H1 (cell line): Measurements from ENCODE around the gene DPT. TPM values are rescaled to one million over a fixed set of nuclear protein-coding genes. Genes with fewer than 3 reads are reported as not detected.

Experiments
- CTCF ChIA-PET: fragments of 300-600 bp; sonication (Branson Sonifier 250); formaldehyde crosslinking; loops from one replicate; lab custom pipeline; 2021; ENCODE audit not compliant: partially characterized antibody; lab: Charles Lee
- POLR2A ChIA-PET: fragments of 300-600 bp; sonication (Branson Sonifier 250); formaldehyde crosslinking; loops from one replicate; lab custom pipeline; 2021; ENCODE audit warnings: inconsistent platforms; ENCODE audit not compliant: partially characterized antibody; lab: Charles Lee
- DNase-seq, 2 experiments: peaks; one replicate each; pipeline versions ENCODE4 v3.0.0 to v3.0.0-alpha.2; 2010 to 2022; ENCODE audit warnings: low spot score in 2 of 2, low read depth in 1 of 2, mixed read lengths in 1 of 2
- FAIRE-seq: peaks from 2 replicates; lab custom pipeline; 2011; peaks lifted over from hg19 to GRCh38; lab: Jason Lieb, UNC
- H2AFZ ChIP-seq: 2 replicates; pipeline ENCODE4 v1.8.1; 2012; ENCODE audit warnings: low read length, inconsistent platforms
- H2AK5ac ChIP-seq: 2 replicates; pipeline ENCODE4 v1.6.1; 2013; ENCODE audit warnings: low read depth, low read length
- H2BK120ac ChIP-seq: replicated peaks from 2 replicates; pipeline ENCODE3; 2013; ENCODE audit warnings: low read depth, low read length, inconsistent platforms
- H2BK12ac ChIP-seq: 2 replicates; pipeline ENCODE4 v1.6.1; 2013; ENCODE audit warnings: low read depth, low read length
- H2BK15ac ChIP-seq: 2 replicates; pipeline ENCODE4 v1.6.1; 2013; ENCODE audit warnings: low read length
- H2BK20ac ChIP-seq: 2 replicates; pipeline ENCODE4 v1.6.1; 2013; ENCODE audit warnings: low read length
- H2BK5ac ChIP-seq: 2 replicates; pipeline ENCODE4 v1.6.1; 2013; ENCODE audit warnings: low read depth, low read length
- H3K14ac ChIP-seq: 2 replicates; pipeline ENCODE4 v1.6.1; 2013; ENCODE audit warnings: inconsistent platforms; ENCODE audit not compliant: insufficient read length
- H3K18ac ChIP-seq: 2 replicates; pipeline ENCODE4 v1.6.1; 2013; ENCODE audit warnings: low read length; ENCODE audit errors: extremely low read depth
- H3K23ac ChIP-seq: 2 replicates; pipeline ENCODE4 v1.6.1; 2013; ENCODE audit warnings: inconsistent platforms; ENCODE audit not compliant: insufficient read length
- H3K23me2 ChIP-seq: 2 replicates; pipeline ENCODE4 v1.6.1; 2013; ENCODE audit warnings: low read depth, low read length
- H3K27ac ChIP-seq: 2 replicates; pipeline ENCODE4 v1.6.1; 2011; ENCODE audit warnings: low read depth, low read length, inconsistent platforms
- H3K27me3 ChIP-seq, 4 experiments: replicated peaks in 1 of 4; 1 replicate in 1 of 4; 2 replicates in 3 of 4; pipeline versions ENCODE4 v1.6.1 to v1.8.1; 2011 to 2013; ENCODE audit warnings: low read length in 3 of 4, mild to moderate bottlenecking in 3 of 4, inconsistent platforms in 2 of 4, mixed read lengths in 2 of 4, moderate library complexity in 1 of 4; ENCODE audit not compliant: control insufficient read depth in 3 of 4, insufficient read depth in 3 of 4; ENCODE audit errors: extremely low read depth in 1 of 4
- H3K36me3 ChIP-seq, 4 experiments: 2 replicates each; pipeline versions ENCODE4 v1.6.1 to v1.8.1; 2011 to 2013; ENCODE audit warnings: mild to moderate bottlenecking in 4 of 4, low read length in 3 of 4, moderate library complexity in 2 of 4, control low read depth in 1 of 4, inconsistent platforms in 1 of 4; ENCODE audit not compliant: insufficient read depth in 4 of 4, control insufficient read depth in 2 of 4
- H3K4ac ChIP-seq: replicated peaks from 2 replicates; pipeline ENCODE3; 2013; ENCODE audit warnings: low read length, low read depth, mixed read lengths, inconsistent platforms; ENCODE audit not compliant: insufficient read length
- H3K4me1 ChIP-seq, 4 experiments: replicated peaks in 1 of 4; 1 replicate in 1 of 4; 2 replicates in 3 of 4; pipeline versions ENCODE4 v1.6.1 to v1.8.1; 2011 to 2013; ENCODE audit warnings: low read length in 3 of 4, inconsistent platforms in 2 of 4, mixed read lengths in 1 of 4; ENCODE audit not compliant: insufficient read depth in 4 of 4, control insufficient read depth in 3 of 4
- H3K4me2 ChIP-seq, 2 experiments: 2 replicates each; pipeline versions ENCODE4 v1.6.1 to v1.8.1; 2011 to 2013; ENCODE audit warnings: low read depth in 2 of 2, low read length in 2 of 2, control low read depth in 1 of 2, inconsistent platforms in 1 of 2, mild to moderate bottlenecking in 1 of 2; ENCODE audit not compliant: insufficient read depth in 1 of 2
- H3K4me3 ChIP-seq, 4 experiments: fragments of 200-600, 300-600 bp in 1 of 4; sonication (generic), shearing (Covaris generic), sonication (Bioruptor Twin) in 1 of 4; 2 replicates each; pipeline versions ENCODE4 v1.5.1 to v1.8.1; 2011 to 2016; ENCODE audit warnings: low read length in 4 of 4, low read depth in 3 of 4, control low read depth in 2 of 4, inconsistent platforms in 2 of 4, mild to moderate bottlenecking in 2 of 4, mixed read lengths in 1 of 4, moderate library complexity in 1 of 4; ENCODE audit not compliant: insufficient read depth in 2 of 4; ENCODE audit errors: extremely low read depth in 1 of 4
- H3K56ac ChIP-seq: replicated peaks from 2 replicates; pipeline ENCODE3; 2013; ENCODE audit warnings: low read depth, mild to moderate bottlenecking, mixed read lengths, low read length, inconsistent platforms; ENCODE audit not compliant: insufficient read length
- H3K79me1 ChIP-seq: 2 replicates; pipeline ENCODE4 v1.6.1; 2013; ENCODE audit warnings: low read depth, low read length, control low read depth
- H3K79me2 ChIP-seq, 2 experiments: 2 replicates each; pipeline versions ENCODE4 v1.6.1 to v1.8.1; 2012 to 2013; ENCODE audit warnings: low read length in 2 of 2, mild to moderate bottlenecking in 2 of 2, inconsistent platforms in 1 of 2; ENCODE audit not compliant: insufficient read depth in 2 of 2, control insufficient read depth in 1 of 2
- H3K9ac ChIP-seq, 4 experiments: replicated peaks in 1 of 4; 1 replicate in 1 of 4; 2 replicates in 3 of 4; pipeline versions ENCODE4 v1.6.1 to v1.8.1; 2011 to 2013; ENCODE audit warnings: low read depth in 3 of 4, low read length in 3 of 4, control low read depth in 2 of 4, mild to moderate bottlenecking in 2 of 4, moderate library complexity in 2 of 4, inconsistent platforms in 1 of 4; ENCODE audit errors: extremely low read depth in 1 of 4
- H3K9me3 ChIP-seq, 2 experiments: 2 replicates each; pipeline versions ENCODE4 v1.6.1 to v1.8.1; 2012 to 2013; ENCODE audit warnings: mild to moderate bottlenecking in 2 of 2, moderate library complexity in 2 of 2, control low read depth in 1 of 2, inconsistent platforms in 1 of 2, low read depth in 1 of 2, low read length in 1 of 2, mixed read lengths in 1 of 2; ENCODE audit not compliant: insufficient read depth in 2 of 2
- H4K20me1 ChIP-seq, 2 experiments: replicated peaks in 1 of 2; 2 replicates each; pipeline versions ENCODE3 to v1.8.1; 2011 to 2013; ENCODE audit warnings: inconsistent platforms in 2 of 2, low read length in 2 of 2, mild to moderate bottlenecking in 1 of 2; ENCODE audit not compliant: insufficient read depth in 2 of 2, control insufficient read depth in 1 of 2
- H4K5ac ChIP-seq: 2 replicates; pipeline ENCODE4 v1.6.1; 2013; ENCODE audit warnings: low read length, low read depth, mixed read lengths, inconsistent platforms; ENCODE audit not compliant: insufficient read length
- H4K8ac ChIP-seq: 2 replicates; pipeline ENCODE4 v1.8.0; 2013; ENCODE audit warnings: mild to moderate bottlenecking, moderate library complexity, low read length, inconsistent platforms; ENCODE audit not compliant: insufficient read depth; ENCODE audit errors: extremely low read depth
- H4K91ac ChIP-seq: replicated peaks from 2 replicates; pipeline ENCODE3; 2013; ENCODE audit warnings: low read length, mixed read lengths, inconsistent platforms; ENCODE audit not compliant: insufficient read length
- CREB1 ChIP-seq: IDR thresholded peaks from 2 replicates; pipeline ENCODE4 v1.6.1; 2012; ENCODE audit warnings: inconsistent platforms
- SP1 ChIP-seq: IDR thresholded peaks from 2 replicates; pipeline ENCODE4 v1.6.1; 2011; ENCODE audit warnings: low read depth, low read length
- WGBS, 2 experiments: shearing (Covaris generic) in 1 of 2; methylation state at CpG; one replicate each; pipeline versions ENCODE4 v1.1.6 to v1.1.7; 2013 to 2015; ENCODE audit warnings: low lambda C conversion rate in 2 of 2, mixed read lengths in 2 of 2, inconsistent platforms in 1 of 2, low coverage in 1 of 2, missing lambda C conversion rate in 1 of 2; ENCODE audit not compliant: insufficient replicate concordance in 2 of 2, insufficient coverage in 1 of 2, insufficient read length in 1 of 2; ENCODE audit errors: extremely low coverage in 1 of 2, missing lambda C conversion rate in 1 of 2; 5-methylcytosine and 5-hydroxymethylcytosine counted together
- polyA plus RNA-seq, 7 experiments: library from polyadenylated mRNA; depleted of rRNA in 3 of 7; stranded (reverse) in 5 of 7; unstranded in 2 of 7; fragments of >200 nt in 5 of 7; fragments of 200-250 nt in 2 of 7; gene quantifications; 1 replicate in 5 of 7; 2 replicates in 1 of 7; 4 replicates in 1 of 7; pipeline versions ENCODE4 v1.2.1 to v1.2.3, GENCODE V29; 2011 to 2013; ENCODE audit warnings: missing spikeins in 2 of 7, mixed read lengths in 2 of 7
- total RNA-seq: library from RNA; stranded (reverse); fragmentation: NEBNext Ultra II Directional; extraction: Animal tissue kit (Norgen Biotek cat#: 25700); gene quantifications from 2 replicates; pipeline ENCODE4 v1.2.1, GENCODE V29; 2021

DPT gene
- total and polyA plus RNA-seq, 2 of the 8 experiments (the other 6 are each of a cell fraction or from before 2014, with no cell fraction given), result not detected

DNA sequence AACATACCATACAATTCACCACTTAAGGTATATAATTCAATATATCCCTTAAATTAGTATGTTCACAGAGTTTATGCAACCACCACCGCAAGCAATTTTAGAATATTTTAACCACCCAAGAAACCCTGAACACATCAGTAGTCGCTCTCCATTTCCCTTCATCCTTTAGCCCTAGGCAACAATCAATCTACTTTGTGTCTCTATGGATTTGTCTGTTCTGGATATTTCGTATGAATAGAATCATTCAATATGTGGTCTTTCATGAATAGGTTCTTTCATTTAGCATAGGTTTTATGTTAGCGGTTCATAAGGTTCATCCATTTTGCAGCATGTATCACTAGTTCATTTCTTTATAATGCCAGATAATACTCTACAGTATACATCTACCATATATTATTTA, 4.2 kb upstream of the DPT start:
- H3K4ac ChIP-seq, result no peak overlapping the region
- H2BK20ac ChIP-seq, result no peak overlapping the region
- H3K27me3 ChIP-seq, result no peaks in the 10 kb centered on the region
- H4K91ac ChIP-seq, result no peak overlapping the region
- H2BK120ac ChIP-seq, result no peak overlapping the region
- no peaks in the 10 kb centered on the region for H3K4me1 ChIP-seq
- no peak overlapping the region for H3K14ac ChIP-seq
- H3K79me2 ChIP-seq, result no peaks in the 10 kb centered on the region
- no peaks in the 10 kb centered on the region; the same call in 1 of the 2 replicates for H3K23me2 ChIP-seq
- no peaks in the 10 kb centered on the region for H3K9me3 ChIP-seq
- no peak overlapping the region for H2AFZ ChIP-seq
- H3K27ac ChIP-seq, result no peak overlapping the region
- H2BK5ac ChIP-seq, result no peak overlapping the region
- no peak overlapping the region for H2BK15ac ChIP-seq
- no peak overlapping the region for H3K9ac ChIP-seq
- no peak overlapping the region for H3K23ac ChIP-seq
- no peaks in the 10 kb centered on the region for H3K79me1 ChIP-seq
- POLR2A ChIA-PET, result no interaction called here
- no peak overlapping the region for H3K4me3 ChIP-seq
- TF ChIP-seq CREB1, result no peak
- no peak for TF ChIP-seq SP1
- TF ChIP-seq, all 59 proteins: peak for 0
- Histone ChIP-seq H3K36me3 (no peaks in the 10 kb centered on the region), H3K56ac (no peak overlapping the region), H3K18ac (no peak overlapping the region), H4K8ac (no peak overlapping the region), H4K20me1 (no peaks in the 10 kb centered on the region), H4K5ac (no peak overlapping the region), H2AK5ac (no peak overlapping the region), H3K4me2 (no peak overlapping the region), H2BK12ac (no peak overlapping the region)
- FAIRE-seq, result no peak
- WGBS, 2 experiments, result 91% methylated on average over 4 of the region's 4 CpGs; no CpG with 5 or more reads in 1 of the 2 experiments
- CTCF ChIA-PET, result no interaction called here
- no peak for DNase-seq
